GM23248 (cell line): ENCODE data around the gene LIN28A. TPM values are rescaled to one million over a fixed set of nuclear protein-coding genes. Genes with fewer than 3 reads are reported as not detected.

ENCODE experiments used
- DNase-seq: peaks from one replicate; pipeline ENCODE4 v3.0.0-alpha.2; 2015
- H2AFZ ChIP-seq: fragments of 200-600 bp; sonication (generic); 2 replicates; pipeline ENCODE4 v1.6.1; 2016; ENCODE audit warnings: antibody characterized with exemption
- H3F3A ChIP-seq: fragments of 200-600 bp; sonication (generic); 2 replicates; pipeline ENCODE4 v1.6.1; 2016; ENCODE audit warnings: mild to moderate bottlenecking, antibody characterized with exemption, mixed run types; ENCODE audit not compliant: insufficient read depth
- H3K27ac ChIP-seq: fragments of 200-600 bp; sonication (generic); 2 replicates; pipeline ENCODE4 v1.5.1; 2016; ENCODE audit warnings: mild to moderate bottlenecking
- H3K27me3 ChIP-seq: fragments of 200-600 bp; sonication (generic); replicated peaks from 2 replicates; pipeline ENCODE4 v1.6.1; 2016; ENCODE audit warnings: mild to moderate bottlenecking; ENCODE audit not compliant: insufficient read depth
- H3K36me3 ChIP-seq: fragments of 200-600 bp; sonication (generic); 2 replicates; pipeline ENCODE4 v1.6.1; 2016; ENCODE audit warnings: low read depth, mild to moderate bottlenecking
- H3K4me1 ChIP-seq: fragments of 200-600 bp; sonication (generic); 2 replicates; pipeline ENCODE4 v1.6.1; 2016; ENCODE audit warnings: mild to moderate bottlenecking; ENCODE audit not compliant: insufficient read depth
- H3K4me2 ChIP-seq: fragments of 200-600 bp; sonication (generic); one replicate; pipeline ENCODE4 v1.6.1; 2016; ENCODE audit warnings: mild to moderate bottlenecking; ENCODE audit not compliant: unreplicated experiment
- H3K4me3 ChIP-seq: fragments of 200-600 bp; sonication (generic); 2 replicates; pipeline ENCODE4 v1.5.1; 2016; ENCODE audit warnings: mild to moderate bottlenecking
- H3K79me2 ChIP-seq: fragments of 200-600 bp; sonication (generic); 2 replicates; pipeline ENCODE4 v1.6.1; 2016; ENCODE audit warnings: mild to moderate bottlenecking; ENCODE audit not compliant: insufficient read depth
- H3K9ac ChIP-seq: fragments of 200-600 bp; sonication (generic); 2 replicates; pipeline ENCODE4 v1.6.1; 2016; ENCODE audit warnings: mild to moderate bottlenecking
- H3K9me2 ChIP-seq: fragments of 200-600 bp; sonication (generic); 2 replicates; pipeline ENCODE4 v1.6.1; 2016; ENCODE audit warnings: mixed run types, mild to moderate bottlenecking, moderate library complexity; ENCODE audit not compliant: insufficient read depth
- H3K9me3 ChIP-seq: fragments of 200-600 bp; sonication (generic); one replicate; pipeline ENCODE4 v1.6.1; 2017; ENCODE audit warnings: low read depth
- H4K20me1 ChIP-seq: fragments of 200-600 bp; sonication (generic); 2 replicates; pipeline ENCODE4 v1.6.0; 2016; ENCODE audit not compliant: insufficient read depth
- EZH2 ChIP-seq: fragments of 200-600 bp; sonication (generic); IDR thresholded peaks from 2 replicates; pipeline ENCODE4 v1.6.1; 2018; ENCODE audit warnings: antibody characterized with exemption, mild to moderate bottlenecking; ENCODE audit not compliant: insufficient read depth, poor library complexity, severe bottlenecking
- EZH2phosphoT487 ChIP-seq: fragments of 200-600 bp; sonication (generic); IDR thresholded peaks from 2 replicates; pipeline ENCODE4 v1.6.1; 2018; ENCODE audit warnings: antibody characterized with exemption, moderate library complexity, mild to moderate bottlenecking, low read depth; ENCODE audit not compliant: insufficient read depth
- WGBS, 2 experiments: methylation state at CpG; one replicate each; pipeline ENCODE4 v1.1.6; 2015 to 2017; ENCODE audit warnings: low lambda C conversion rate in 2 of 2, low coverage in 1 of 2; ENCODE audit errors: missing lambda C conversion rate in 2 of 2; 5-methylcytosine and 5-hydroxymethylcytosine counted together
- in situ Hi-C: fragments of 300-500 bp; cut with MboI; formaldehyde crosslinking; loops from 2 replicates; pipeline ENCODE4 v1.15.0; 2020
- polyA plus RNA-seq: library from polyadenylated mRNA; unstranded; fragments of >200 nt; fragmentation: Nextera tagmentation; extraction: Ambion mirVana; gene quantifications from 2 replicates; pipeline ENCODE4 v1.2.1, GENCODE V29; 2016
- total RNA-seq: library from RNA; depleted of rRNA; stranded (reverse); fragments of >200 nt; shearing (Covaris generic); gene quantifications from 2 replicates; pipeline ENCODE4 v1.2.3, GENCODE V29; 2014

LIN28A gene
- total and polyA plus RNA-seq, 2 experiments from 2014 or later: 0.14 TPM; not detected in 1

DNA sequence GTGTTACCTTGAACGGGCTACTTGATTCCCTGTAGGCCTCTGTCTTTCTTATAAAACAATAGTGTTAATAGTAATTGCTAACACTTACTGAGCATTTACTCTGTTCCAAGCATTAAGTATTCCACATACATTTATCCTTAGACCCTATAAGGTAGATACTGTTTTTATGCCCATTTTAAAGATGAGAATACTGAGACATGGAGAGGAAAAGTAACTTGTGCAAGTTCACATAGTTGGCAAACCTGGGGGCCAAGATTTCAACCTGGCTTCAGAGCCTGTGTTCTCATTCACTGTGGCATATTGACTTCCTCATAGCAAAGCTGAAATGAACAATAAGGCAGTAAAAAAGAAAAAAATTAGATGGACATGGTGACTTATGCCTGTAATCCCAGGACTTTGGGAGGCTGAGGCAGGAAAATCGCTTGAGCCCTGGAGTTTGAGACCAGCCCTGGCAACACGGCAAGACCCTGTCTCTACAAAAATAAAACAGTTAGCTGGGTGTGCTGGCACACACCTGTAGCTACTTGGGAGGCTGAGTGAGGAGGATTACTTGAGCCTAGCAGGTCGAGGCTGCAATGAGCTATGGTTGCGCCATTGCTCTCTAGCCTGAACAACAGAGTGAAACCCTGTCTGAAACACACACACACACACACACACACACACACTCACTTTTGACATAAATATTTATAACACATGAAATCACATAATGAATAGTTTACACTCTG is 42.0 kb downstream of the LIN28A start:
- no peak for TF ChIP-seq EZH2
- H3K4me3 ChIP-seq: no peak overlapping the region
- no peak overlapping the region for H3K4me2 ChIP-seq
- H3K9me3 ChIP-seq: no peaks in the 10 kb centered on the region
- H4K20me1 ChIP-seq: no peaks in the 10 kb centered on the region
- H3K9ac ChIP-seq: no peak overlapping the region
- 96 to 97% methylated on average over 5 of the region's 5 CpGs for WGBS, 2 experiments
- no peaks in the 10 kb centered on the region for H3K79me2 ChIP-seq
- no peak for DNase-seq
- no peaks in the 10 kb centered on the region for H3F3A ChIP-seq
- H3K36me3 ChIP-seq: peaks cover 36% of the 10 kb centered on the region
- no peak overlapping the region for H2AFZ ChIP-seq
- no peaks in the 10 kb centered on the region for H3K9me2 ChIP-seq
- no peaks in the 10 kb centered on the region for H3K27me3 ChIP-seq
- no peaks in the 10 kb centered on the region for H3K4me1 ChIP-seq
- in situ Hi-C loops: no loop called here
- no peak overlapping the region for H3K27ac ChIP-seq

- no peaks in the 10 kb centered on the region for H3K9me2 ChIP-seq
- TF ChIP-seq EZH2 (no peak), EZH2phosphoT487 (no peak)
- WGBS, 2 experiments: 92 to 95% methylated on average over 1 of the region's 1 CpG
- no peaks in the 10 kb centered on the region for H4K20me1 ChIP-seq
- H3K9ac ChIP-seq: no peak overlapping the region
- no peak for DNase-seq
- H3F3A ChIP-seq: no peaks in the 10 kb centered on the region; the same call in 1 of the 2 replicates
- H3K79me2 ChIP-seq: no peaks in the 10 kb centered on the region
- H3K9me3 ChIP-seq: no peaks in the 10 kb centered on the region
- H3K4me1 ChIP-seq: no peaks in the 10 kb centered on the region
- no peak overlapping the region for H3K4me3 ChIP-seq
- peaks cover 53% of the 10 kb centered on the region; the same call in 1 of the 2 replicates for H3K36me3 ChIP-seq
- H2AFZ ChIP-seq: no peak overlapping the region
- H3K4me2 ChIP-seq: no peak overlapping the region
- in situ Hi-C loops: no loop called here
- no peak overlapping the region for H3K27ac ChIP-seq
- no peaks in the 10 kb centered on the region for H3K27me3 ChIP-seq
Observed at GRCh38 chr1:26459148-26459547, 48.5 kb downstream of the LIN28A start.

DNA sequence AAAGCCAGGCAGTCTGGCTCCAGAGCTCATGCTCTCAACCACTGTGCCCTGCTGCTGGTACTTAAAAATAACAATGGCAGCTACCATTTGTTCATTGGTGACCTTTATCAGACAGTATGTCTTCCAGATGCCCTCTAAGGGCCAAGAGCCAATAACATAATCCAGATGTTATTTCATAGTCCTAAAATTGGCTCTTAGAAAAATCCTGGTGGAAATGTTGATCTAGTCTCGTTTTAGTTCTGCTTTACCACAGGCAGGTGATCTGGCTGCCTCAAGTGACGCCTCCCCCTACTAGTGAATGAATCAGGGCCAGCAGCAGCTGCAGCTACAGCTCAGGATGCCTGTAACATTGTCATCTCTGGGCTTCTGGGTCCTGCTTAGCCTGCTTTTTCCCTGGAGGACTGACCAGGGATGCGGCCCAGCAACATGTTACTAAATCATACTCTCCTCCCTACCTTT is 49.0 kb downstream of the LIN28A start:
- Histone ChIP-seq H3K9me3 (no peaks in the 10 kb centered on the region), H3K9me2 (no peaks in the 10 kb centered on the region), H3K4me2 (no peak overlapping the region), H3K9ac (no peak overlapping the region), H3K27ac (no peak overlapping the region), H3K36me3 (peaks cover 56% of the 10 kb centered on the region; the same call in 1 of the 2 replicates), H4K20me1 (no peaks in the 10 kb centered on the region), H3K4me3 (no peak overlapping the region), H3K79me2 (no peaks in the 10 kb centered on the region), H3K27me3 (no peaks in the 10 kb centered on the region), H3K4me1 (no peaks in the 10 kb centered on the region), H3F3A (no peaks in the 10 kb centered on the region; the same call in 1 of the 2 replicates), H2AFZ (no peak overlapping the region)
- in situ Hi-C loops: no loop called here
- WGBS, 2 experiments: 69 to 72% methylated on average over 3 of the region's 3 CpGs
- no peak for DNase-seq
- TF ChIP-seq EZH2phosphoT487 (no peak), EZH2 (no peak)

DNA sequence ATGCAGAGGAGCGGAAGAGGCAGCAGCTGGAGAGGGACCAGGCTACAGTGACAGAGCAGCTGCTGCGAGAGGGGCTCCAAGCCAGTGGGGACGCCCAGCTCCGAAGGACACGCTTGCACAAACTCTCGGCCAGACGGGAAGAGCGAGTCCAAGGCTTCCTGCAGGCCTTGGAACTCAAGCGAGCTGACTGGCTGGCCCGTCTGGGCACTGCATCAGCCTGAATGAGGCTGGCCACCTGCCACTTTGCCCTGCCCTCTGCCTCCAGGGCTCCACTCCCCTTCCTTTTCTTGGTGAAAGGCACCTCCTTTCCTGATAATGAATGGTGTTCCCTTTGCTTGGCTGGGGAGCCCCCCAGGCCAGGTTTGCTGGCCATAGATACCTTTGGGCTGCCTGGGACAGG is 58.3 kb downstream of the LIN28A start:
- peaks cover 19% of the 10 kb centered on the region for H3F3A ChIP-seq
- peaks cover 10% of the 10 kb centered on the region for H3K4me1 ChIP-seq
- no peak overlapping the region for H3K4me3 ChIP-seq
- no peak for DNase-seq
- H3K4me2 ChIP-seq: no peak overlapping the region
- no peaks in the 10 kb centered on the region for H3K27me3 ChIP-seq
- H2AFZ ChIP-seq: no peak overlapping the region
- no peaks in the 10 kb centered on the region for H3K9me2 ChIP-seq
- peaks cover 9% of the 10 kb centered on the region for H3K79me2 ChIP-seq
- no peaks in the 10 kb centered on the region for H3K9me3 ChIP-seq
- no peak overlapping the region for H3K27ac ChIP-seq
- 0 out of 2 replicates have a peak, but pooled peaks cover 8% of the 10 kb centered on the region for H4K20me1 ChIP-seq
- H3K9ac ChIP-seq: no peak overlapping the region
- 42 to 52% methylated on average over 10 of the region's 10 CpGs for WGBS, 2 experiments
- H3K36me3 ChIP-seq: peaks cover 22% of the 10 kb centered on the region
- in situ Hi-C loops: no loop called here
- TF ChIP-seq EZH2phosphoT487 (no peak), EZH2 (no peak)

DNA sequence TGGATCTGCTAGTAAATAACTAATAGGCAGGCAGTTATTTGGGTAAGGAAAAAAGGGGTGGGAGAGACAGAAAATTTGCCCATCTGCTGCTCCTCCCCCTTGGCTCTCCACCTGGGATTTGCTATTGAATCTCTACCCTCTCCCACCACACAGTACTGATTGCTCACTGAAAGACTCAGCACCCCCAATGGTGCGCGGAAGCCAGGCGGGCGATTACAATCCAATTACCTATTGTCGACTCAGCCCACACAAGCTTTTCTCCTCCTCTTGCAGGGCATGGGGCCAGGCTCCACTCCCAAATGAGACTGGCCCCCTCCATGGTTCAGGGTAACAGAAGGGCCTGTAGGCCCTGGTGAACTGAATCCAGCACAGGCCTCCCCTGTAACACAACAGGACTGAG is 58.9 kb downstream of the LIN28A start:
- H3K4me2 ChIP-seq: no peak overlapping the region
- peaks cover 23% of the 10 kb centered on the region for H3K36me3 ChIP-seq
- TF ChIP-seq EZH2phosphoT487 (no peak), EZH2 (no peak)
- no peak overlapping the region for H2AFZ ChIP-seq
- no peaks in the 10 kb centered on the region for H3K9me2 ChIP-seq
- H3K79me2 ChIP-seq: peaks cover 16% of the 10 kb centered on the region
- no peaks in the 10 kb centered on the region for H3K27me3 ChIP-seq
- H3K4me1 ChIP-seq: peaks cover 16% of the 10 kb centered on the region
- no peak overlapping the region for H3K9ac ChIP-seq
- 0 out of 2 replicates have a peak, but pooled peaks cover 13% of the 10 kb centered on the region for H4K20me1 ChIP-seq
- H3K27ac ChIP-seq: no peak overlapping the region
- 91 to 95% methylated on average over 5 of the region's 5 CpGs for WGBS, 2 experiments
- H3K4me3 ChIP-seq: no peak overlapping the region
- H3F3A ChIP-seq: peaks cover 20% of the 10 kb centered on the region
- in situ Hi-C loops: no loop called here
- DNase-seq: no peak
- no peaks in the 10 kb centered on the region for H3K9me3 ChIP-seq
